HCT116 (cell line): ENCODE results near the gene NEK8. TPM values are rescaled to one million over a fixed set of nuclear protein-coding genes. Genes with fewer than 3 reads are reported as not detected.
"Not testable (repeated sequence)": the region's sequence is repeated elsewhere in the genome, so short reads cannot be mapped to it uniquely, and the experiment has no call there.

Source experiments
- ATAC-seq: fragments of 200-7000 bp; cut with Tn5 transposase; 2 replicates; pipeline ENCODE4 v1.9.1; 2020; ENCODE audit warnings: mild to moderate bottlenecking, moderate library complexity
- BruUV-seq: library from RNA; stranded (reverse); fragments of 400-500 nt; replicated peaks from 2 replicates; lab custom pipeline; 2021; lab: Mats Ljungman, UMichigan
- CTCF ChIA-PET: fragments of 300-600 bp; sonication (Branson Sonifier 250); formaldehyde crosslinking; loops from one replicate; lab custom pipeline; 2021; ENCODE audit warnings: antibody characterized with exemption; lab: Charles Lee
- POLR2A ChIA-PET: fragments of 300-600, 350-600 bp; sonication (Branson Sonifier 250); formaldehyde crosslinking; loops from one replicate; lab custom pipeline; 2021; ENCODE audit warnings: antibody characterized with exemption; lab: Charles Lee
- RAD21 ChIA-PET, 2 experiments: fragments of 300-600 bp; sonication (Branson Sonifier 250); formaldehyde crosslinking; loops; one replicate each; lab custom pipeline; 2023; ENCODE audit warnings: low total read pairs in 2 of 2; ENCODE audit not compliant: uncharacterized antibody in 2 of 2, unreplicated experiment in 2 of 2, low non-redundant PET in 1 of 2; lab: Charles Lee
- DNase-seq: peaks from one replicate; pipeline ENCODE4 v3.0.0-alpha.2; 2010; ENCODE audit warnings: low read depth, low spot score
- H2AFZ ChIP-seq: fragments of 200-600 bp; shearing (Covaris generic), sonication (generic); 2 replicates; pipeline ENCODE4 v1.6.1; 2017; ENCODE audit warnings: low read depth, mixed run types, mixed read lengths, antibody characterized with exemption, low read length; ENCODE audit not compliant: poor library complexity, severe bottlenecking
- H3K27ac ChIP-seq: 2 replicates; pipeline ENCODE4 v1.5.1; 2012; ENCODE audit warnings: low read depth, low read length
- H3K27me3 ChIP-seq: fragments of 200-600 bp; sonication (generic); 2 replicates; pipeline ENCODE4 v1.6.1; 2016; ENCODE audit warnings: mixed run types, low read length, mixed read lengths; ENCODE audit not compliant: insufficient read depth
- H3K36me3 ChIP-seq, 2 experiments: fragments of 200-500 bp in 1 of 2; fragments of 200-600 bp in 1 of 2; sonication (Bioruptor generic) in 1 of 2; sonication (generic) in 1 of 2; 2 replicates each; pipeline versions ENCODE4 v1.5.1 to v1.6.1; 2014 to 2016; ENCODE audit warnings: low read length in 2 of 2, inconsistent platforms in 1 of 2, mixed read lengths in 1 of 2, mixed run types in 1 of 2; ENCODE audit not compliant: insufficient read depth in 2 of 2, control insufficient read depth in 1 of 2
- H3K4me1 ChIP-seq, 2 experiments: fragments of 200-600 bp in 1 of 2; sonication (generic) in 1 of 2; 2 replicates each; pipeline versions ENCODE4 v1.5.1 to v1.6.1; 2012 to 2017; ENCODE audit warnings: low read length in 2 of 2, inconsistent platforms in 1 of 2, mild to moderate bottlenecking in 1 of 2, mixed read lengths in 1 of 2, mixed run types in 1 of 2, moderate library complexity in 1 of 2; ENCODE audit not compliant: insufficient read depth in 2 of 2, control insufficient read depth in 1 of 2
- H3K4me2 ChIP-seq: fragments of 200-600 bp; sonication (generic); 2 replicates; pipeline ENCODE4 v1.6.1; 2017; ENCODE audit warnings: mixed run types, low read length, mixed read lengths
- H3K4me3 ChIP-seq, 2 experiments: fragments of 200-600 bp in 1 of 2; sonication (generic) in 1 of 2; replicated peaks in 1 of 2; 2 replicates each; pipeline ENCODE4 v1.5.1; 2011 to 2016; ENCODE audit warnings: low read length in 2 of 2, control low read depth in 1 of 2, low read depth in 1 of 2, mild to moderate bottlenecking in 1 of 2, mixed read lengths in 1 of 2, mixed run types in 1 of 2
- H3K79me2 ChIP-seq: fragments of 200-600 bp; sonication (generic); 2 replicates; pipeline ENCODE4 v1.6.1; 2017; ENCODE audit warnings: mild to moderate bottlenecking, mixed run types, low read length, moderate library complexity, mixed read lengths; ENCODE audit not compliant: insufficient read depth
- H3K9ac ChIP-seq: fragments of 200-600 bp; sonication (generic); 2 replicates; pipeline ENCODE4 v1.6.1; 2016; ENCODE audit warnings: low read length, mixed read lengths
- H3K9me2 ChIP-seq: fragments of 200-600 bp; sonication (generic), shearing (Covaris generic); 2 replicates; pipeline ENCODE4 v1.6.1; 2017; ENCODE audit warnings: mixed run types, mild to moderate bottlenecking, moderate library complexity; ENCODE audit not compliant: insufficient read depth
- H3K9me3 ChIP-seq, 2 experiments: fragments of 200-500 bp in 1 of 2; fragments of 200-600 bp in 1 of 2; sonication (Bioruptor generic) in 1 of 2; sonication (generic) in 1 of 2; 2 replicates each; pipeline ENCODE4 v1.6.1; 2014 to 2017; ENCODE audit warnings: low read length in 2 of 2, mixed read lengths in 2 of 2, inconsistent platforms in 1 of 2, low read depth in 1 of 2, mild to moderate bottlenecking in 1 of 2, mixed run types in 1 of 2, moderate library complexity in 1 of 2; ENCODE audit not compliant: control insufficient read depth in 1 of 2, insufficient read depth in 1 of 2
- H4K20me1 ChIP-seq: fragments of 200-600 bp; sonication (generic), shearing (Covaris generic); 2 replicates; pipeline ENCODE4 v1.6.1; 2017; ENCODE audit warnings: mixed run types, mild to moderate bottlenecking, moderate library complexity; ENCODE audit not compliant: insufficient read depth
- ELF1 ChIP-seq: IDR thresholded peaks from 2 replicates; pipeline ENCODE4 v1.6.1; 2012; ENCODE audit warnings: low read depth, borderline replicate concordance
- EZH2phosphoT487 ChIP-seq: fragments of 200-600 bp; IDR thresholded peaks from 2 replicates; pipeline ENCODE4 v1.6.1; 2018; ENCODE audit warnings: antibody characterized with exemption, borderline replicate concordance
- ZNF274 ChIP-seq: fragments of 200-500 bp; sonication (Bioruptor generic); IDR thresholded peaks from 2 replicates; pipeline ENCODE4 v1.6.1; 2014; ENCODE audit warnings: mild to moderate bottlenecking, low read depth, low read length, inconsistent platforms
- intact Hi-C: fragments of 100-400 bp; cut with micrococcal nuclease; formaldehyde crosslinking; loops from 2 replicates; pipeline ENCODE4 v1.10.0; 2022
- total RNA-seq: library from RNA; stranded (reverse); gene quantifications from one replicate; pipeline ENCODE4 v1.2.1, GENCODE V29; 2021; ENCODE audit not compliant: unreplicated experiment
- TF ChIP-seq, protein P1 (sequence below), 3 experiments: fragments of 200-600 bp in 1 of 3; sonication (generic) in 1 of 3; IDR thresholded peaks in 2 of 3; conservative IDR thresholded peaks in 1 of 3; 2 replicates each; pipeline ENCODE4 v1.5.1; 2012 to 2017; ENCODE audit warnings: low read depth in 2 of 3, low read length in 2 of 3, antibody characterized with exemption in 1 of 3, borderline replicate concordance in 1 of 3, control low read depth in 1 of 3, mild to moderate bottlenecking in 1 of 3, mixed read lengths in 1 of 3, mixed run types in 1 of 3, moderate library complexity in 1 of 3; ENCODE audit not compliant: insufficient read depth in 1 of 3
- TF ChIP-seq, protein P2 (sequence below): IDR thresholded peaks from 2 replicates; pipeline ENCODE4 v1.6.1; 2011; ENCODE audit warnings: mild to moderate bottlenecking, low read length, moderate library complexity; ENCODE audit not compliant: insufficient replicate concordance; ENCODE audit errors: extremely low read depth

The NEK8 gene
- total RNA-seq, 1 experiment from 2014 or later = 7.0 TPM

DNA sequence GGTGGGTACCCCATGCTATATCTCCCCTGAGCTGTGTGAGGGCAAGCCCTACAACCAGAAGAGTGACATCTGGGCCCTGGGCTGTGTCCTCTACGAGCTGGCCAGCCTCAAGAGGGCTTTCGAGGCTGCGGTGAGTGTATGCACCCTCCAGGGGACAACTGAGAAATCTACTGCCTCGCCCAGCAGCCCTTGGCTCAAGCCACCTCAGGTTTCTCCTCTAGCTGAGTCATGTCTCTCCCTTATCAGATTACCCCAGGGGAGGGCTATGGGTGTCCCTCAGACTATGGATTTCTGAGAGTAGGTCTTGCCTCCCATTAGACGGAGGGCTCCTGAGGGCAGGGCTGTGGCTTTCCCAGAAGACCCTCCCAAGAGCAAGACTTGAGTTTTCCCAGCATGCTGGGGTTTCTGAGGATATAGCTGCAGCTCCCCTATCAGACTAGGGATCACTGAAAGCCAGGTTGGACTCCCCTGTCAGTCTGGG, 6.7 kb downstream of the NEK8 start (continued):
- TF ChIP-seq, protein P1, sequence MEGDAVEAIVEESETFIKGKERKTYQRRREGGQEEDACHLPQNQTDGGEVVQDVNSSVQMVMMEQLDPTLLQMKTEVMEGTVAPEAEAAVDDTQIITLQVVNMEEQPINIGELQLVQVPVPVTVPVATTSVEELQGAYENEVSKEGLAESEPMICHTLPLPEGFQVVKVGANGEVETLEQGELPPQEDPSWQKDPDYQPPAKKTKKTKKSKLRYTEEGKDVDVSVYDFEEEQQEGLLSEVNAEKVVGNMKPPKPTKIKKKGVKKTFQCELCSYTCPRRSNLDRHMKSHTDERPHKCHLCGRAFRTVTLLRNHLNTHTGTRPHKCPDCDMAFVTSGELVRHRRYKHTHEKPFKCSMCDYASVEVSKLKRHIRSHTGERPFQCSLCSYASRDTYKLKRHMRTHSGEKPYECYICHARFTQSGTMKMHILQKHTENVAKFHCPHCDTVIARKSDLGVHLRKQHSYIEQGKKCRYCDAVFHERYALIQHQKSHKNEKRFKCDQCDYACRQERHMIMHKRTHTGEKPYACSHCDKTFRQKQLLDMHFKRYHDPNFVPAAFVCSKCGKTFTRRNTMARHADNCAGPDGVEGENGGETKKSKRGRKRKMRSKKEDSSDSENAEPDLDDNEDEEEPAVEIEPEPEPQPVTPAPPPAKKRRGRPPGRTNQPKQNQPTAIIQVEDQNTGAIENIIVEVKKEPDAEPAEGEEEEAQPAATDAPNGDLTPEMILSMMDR (IDR thresholded peaks at IDR 0.05 in 2 of 3, conservative IDR thresholded peaks at IDR 0.05 in 1 of 3; ENCODE audit: borderline replicate concordance in 1 of 3, insufficient read depth in 1 of 3, low read depth in 2 of 3, low read length in 2 of 3) = 0 out of 6 replicates have a peak, but pooled peaks of 1 of the 3 experiments have one; percentile 11
- no peak for TF ChIP-seq ZNF274
- TF ChIP-seq, protein P2, sequence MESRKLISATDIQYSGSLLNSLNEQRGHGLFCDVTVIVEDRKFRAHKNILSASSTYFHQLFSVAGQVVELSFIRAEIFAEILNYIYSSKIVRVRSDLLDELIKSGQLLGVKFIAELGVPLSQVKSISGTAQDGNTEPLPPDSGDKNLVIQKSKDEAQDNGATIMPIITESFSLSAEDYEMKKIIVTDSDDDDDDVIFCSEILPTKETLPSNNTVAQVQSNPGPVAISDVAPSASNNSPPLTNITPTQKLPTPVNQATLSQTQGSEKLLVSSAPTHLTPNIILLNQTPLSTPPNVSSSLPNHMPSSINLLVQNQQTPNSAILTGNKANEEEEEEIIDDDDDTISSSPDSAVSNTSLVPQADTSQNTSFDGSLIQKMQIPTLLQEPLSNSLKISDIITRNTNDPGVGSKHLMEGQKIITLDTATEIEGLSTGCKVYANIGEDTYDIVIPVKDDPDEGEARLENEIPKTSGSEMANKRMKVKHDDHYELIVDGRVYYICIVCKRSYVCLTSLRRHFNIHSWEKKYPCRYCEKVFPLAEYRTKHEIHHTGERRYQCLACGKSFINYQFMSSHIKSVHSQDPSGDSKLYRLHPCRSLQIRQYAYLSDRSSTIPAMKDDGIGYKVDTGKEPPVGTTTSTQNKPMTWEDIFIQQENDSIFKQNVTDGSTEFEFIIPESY = no peak
- TF ChIP-seq EZH2phosphoT487 = no peak
- TF ChIP-seq ELF1 = no peak
- TF ChIP-seq, all 23 proteins: peak for 2

DNA sequence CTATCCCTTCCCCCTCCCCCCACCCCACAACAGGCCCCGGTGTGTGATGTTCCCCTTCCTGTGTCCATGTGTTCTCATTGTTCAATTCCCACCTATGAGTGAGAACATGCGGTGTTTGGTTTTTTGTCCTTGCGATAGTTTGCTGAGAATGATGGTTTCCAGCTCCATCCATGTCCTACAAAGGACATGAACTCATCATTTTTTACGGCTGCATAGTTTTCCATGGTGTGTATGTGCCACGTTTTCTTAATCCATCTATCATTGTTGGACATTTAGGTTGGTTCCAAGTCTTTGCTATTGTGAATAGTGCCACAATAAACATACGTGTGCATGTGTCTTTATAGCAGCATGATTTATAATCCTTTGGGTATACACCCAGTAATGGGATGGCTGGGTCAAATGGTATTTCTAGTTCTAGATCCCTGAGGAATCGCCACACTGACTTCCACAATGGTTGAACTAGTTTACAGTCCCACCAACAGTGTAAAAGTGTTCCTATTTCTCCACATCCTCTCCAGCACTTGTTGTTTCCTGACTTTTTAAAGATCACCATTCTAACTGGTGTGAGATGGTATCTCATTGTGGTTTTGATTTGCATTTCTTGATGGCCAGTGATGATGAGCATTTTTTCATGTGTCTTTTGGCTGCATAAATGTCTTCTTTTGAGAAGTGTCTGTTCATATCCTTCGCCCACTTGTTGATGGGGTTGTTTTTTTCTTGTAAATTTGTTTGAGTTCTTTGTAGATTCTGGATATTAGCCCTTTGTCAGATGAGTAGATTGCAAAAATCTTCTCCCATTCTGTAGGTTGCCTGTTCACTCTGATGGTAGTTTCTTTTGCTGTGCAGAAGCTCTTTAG, 7.6 kb downstream of the NEK8 start:
- DNase-seq, ATAC-seq, BruUV-seq, H3K4me2 ChIP-seq, H3K27ac ChIP-seq, H3K79me2 ChIP-seq, H3K9ac ChIP-seq, H3K9me3 ChIP-seq, H3K9me2 ChIP-seq, H3K36me3 ChIP-seq, intact Hi-C loops, H3K27me3 ChIP-seq, H4K20me1 ChIP-seq, H3K4me3 ChIP-seq, H2AFZ ChIP-seq: not testable (repeated sequence)
- ChIA-PET POLR2A (interaction anchor here (1.1 to 1.4 kb wide), 2 partner anchors 7 to 16 kb away, joined by 4 to 6 read pairs; partner anchors contain the start of gene RPL23A), CTCF (interaction anchor here (1.0 to 1.2 kb wide), 2 partner anchors 14 to 27 kb away, joined by 5 read pairs; no protein-coding TSS in a partner anchor), RAD21 (interaction anchor here in 1 of 2 experiments (1.2 kb wide), 1 partner anchor 9 kb away, joined by 3 read pairs; no protein-coding TSS in a partner anchor)
- peaks cover 14 to 19% of the 10 kb centered on the region in 2 experiments for H3K4me1 ChIP-seq
